Tibial nerve (tissue), 4 donors: ENCODE results near the gene ABR. TPM values are rescaled to one million over a fixed set of nuclear protein-coding genes. Genes with fewer than 3 reads are reported as not detected.

Experiments
- DNase-seq, 2 donors: peaks; one replicate each; pipeline ENCODE4 v3.0.0-alpha.2; 2019; ENCODE audit warnings: low spot score in 2 of 2
- H3K27ac ChIP-seq, 4 donors: fragments of 200-600 bp; sonication (generic) in 3 of 4; one replicate each; pipeline ENCODE4 v1.5.1; 2017 to 2019; ENCODE audit warnings: mild to moderate bottlenecking in 1 of 4
- H3K27me3 ChIP-seq, 2 donors: fragments of 200-600 bp; sonication (generic) in 1 of 2; one replicate each; pipeline versions ENCODE4 v1.5.1 to v1.6.0; 2017 to 2019
- H3K36me3 ChIP-seq, 3 donors: fragments of 200-600 bp; sonication (generic); one replicate each; pipeline ENCODE4 v1.5.1; 2018 to 2019
- H3K4me1 ChIP-seq, 4 donors: fragments of 200-600 bp; sonication (generic) in 3 of 4; one replicate each; pipeline ENCODE4 v1.5.1; 2017 to 2019
- H3K4me3 ChIP-seq, 4 donors: fragments of 200-600 bp; sonication (generic) in 3 of 4; one replicate each; pipeline ENCODE4 v1.5.1; 2017 to 2019; ENCODE audit warnings: mild to moderate bottlenecking in 1 of 4, moderate library complexity in 1 of 4
- H3K9me3 ChIP-seq, 4 donors: fragments of 200-600 bp; sonication (generic) in 3 of 4; one replicate each; pipeline ENCODE4 v1.5.1; 2017 to 2019
- EP300 ChIP-seq, 2 donors: sonication (generic); formaldehyde crosslinking; IDR thresholded peaks; one replicate each; pipeline ENCODE4 v1.6.1; 2017; ENCODE audit warnings: antibody characterized with exemption in 2 of 2, mild to moderate bottlenecking in 1 of 2
- POLR2A ChIP-seq, 2 donors: fragments of 450-650 bp; IDR thresholded peaks; one replicate each; pipeline ENCODE4 v1.6.1; 2017; ENCODE audit warnings: antibody characterized with exemption in 2 of 2, mild to moderate bottlenecking in 2 of 2, moderate library complexity in 2 of 2
- WGBS, 2 donors: methylation state at CpG; one replicate each; pipeline ENCODE4 v1.1.5; 2018; 5-methylcytosine and 5-hydroxymethylcytosine counted together
- total RNA-seq, 4 donors: library from RNA; depleted of rRNA; stranded (reverse); fragments of >200 nt; gene quantifications; one replicate each; pipeline ENCODE4 v1.1.0, GENCODE V29; 2016
- TF ChIP-seq, protein P1 (sequence below), 5 experiments: fragments of 200-600 bp in 3 of 5; fragments of 450-650 bp in 2 of 5; sonication (generic) in 3 of 5; IDR thresholded peaks; one replicate each; pipeline ENCODE4 v1.5.1; 2016 to 2019; ENCODE audit warnings: antibody characterized with exemption in 5 of 5, mild to moderate bottlenecking in 3 of 5, moderate library complexity in 2 of 5

Gene ABR
- total RNA-seq, 4 donors from 2014 or later, result 88.8 to 193 (median 133) TPM

DNA sequence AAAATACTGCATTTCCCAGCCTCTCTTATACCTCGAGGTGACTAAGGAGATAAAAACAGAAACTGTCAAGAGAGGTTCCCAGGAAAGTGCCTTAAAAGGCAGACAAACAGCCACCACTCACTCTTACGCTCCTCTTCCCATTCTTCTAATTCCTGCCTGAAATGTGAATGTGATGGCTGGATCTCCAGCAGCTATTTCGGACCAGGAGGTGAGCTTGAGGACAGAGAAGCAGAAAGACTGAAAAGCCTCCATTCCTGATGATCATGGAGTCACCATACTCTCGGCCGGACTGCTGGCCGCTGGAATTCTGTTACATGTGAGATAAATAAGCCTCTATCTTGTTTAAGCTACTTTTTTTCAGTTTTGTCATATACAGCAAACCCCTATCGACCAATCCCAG lies 41.4 kb upstream of the ABR start:
- WGBS, 2 donors, result 74 to 80% methylated on average over 7 of the region's 7 CpGs
- Histone ChIP-seq H3K36me3 (no peaks in the 10 kb centered on the region), H3K27ac (no peak overlapping the region), H3K27me3 (peaks cover 0 to 19% of the 10 kb centered on the region in 2 donors), H3K4me1 (no peaks in the 10 kb centered on the region), H3K9me3 (peaks cover 0 to 7% (median 0%) of the 10 kb centered on the region in 4 donors), H3K4me3 (no peak overlapping the region)
- no peak for DNase-seq
- TF ChIP-seq, protein P1, sequence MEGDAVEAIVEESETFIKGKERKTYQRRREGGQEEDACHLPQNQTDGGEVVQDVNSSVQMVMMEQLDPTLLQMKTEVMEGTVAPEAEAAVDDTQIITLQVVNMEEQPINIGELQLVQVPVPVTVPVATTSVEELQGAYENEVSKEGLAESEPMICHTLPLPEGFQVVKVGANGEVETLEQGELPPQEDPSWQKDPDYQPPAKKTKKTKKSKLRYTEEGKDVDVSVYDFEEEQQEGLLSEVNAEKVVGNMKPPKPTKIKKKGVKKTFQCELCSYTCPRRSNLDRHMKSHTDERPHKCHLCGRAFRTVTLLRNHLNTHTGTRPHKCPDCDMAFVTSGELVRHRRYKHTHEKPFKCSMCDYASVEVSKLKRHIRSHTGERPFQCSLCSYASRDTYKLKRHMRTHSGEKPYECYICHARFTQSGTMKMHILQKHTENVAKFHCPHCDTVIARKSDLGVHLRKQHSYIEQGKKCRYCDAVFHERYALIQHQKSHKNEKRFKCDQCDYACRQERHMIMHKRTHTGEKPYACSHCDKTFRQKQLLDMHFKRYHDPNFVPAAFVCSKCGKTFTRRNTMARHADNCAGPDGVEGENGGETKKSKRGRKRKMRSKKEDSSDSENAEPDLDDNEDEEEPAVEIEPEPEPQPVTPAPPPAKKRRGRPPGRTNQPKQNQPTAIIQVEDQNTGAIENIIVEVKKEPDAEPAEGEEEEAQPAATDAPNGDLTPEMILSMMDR (IDR thresholded peaks at IDR 0.05), result no peak
- TF ChIP-seq POLR2A (IDR thresholded peaks at IDR 0.05) (no peak), EP300 (IDR thresholded peaks at IDR 0.05) (no peak)

DNA sequence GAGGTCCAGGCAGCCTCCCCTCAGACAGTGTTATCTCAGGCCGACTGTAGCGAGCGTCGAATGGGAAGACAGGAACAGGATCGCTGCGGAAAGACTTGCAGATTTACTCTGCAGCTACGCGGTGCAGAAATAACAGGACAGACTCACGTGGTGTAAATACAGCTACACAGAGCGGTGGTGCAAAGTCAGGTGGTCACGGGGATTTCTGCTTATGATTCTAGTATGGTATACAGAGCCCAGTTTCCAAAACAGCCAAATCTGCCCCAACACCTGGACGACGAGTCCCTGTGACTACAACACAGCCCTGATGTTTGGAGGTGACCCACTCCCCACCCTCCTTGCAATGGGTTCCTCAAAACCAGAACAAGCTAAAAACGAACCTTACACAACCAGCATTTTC lies 40.6 kb upstream of the ABR start:
- Histone ChIP-seq H3K4me1 (no peaks in the 10 kb centered on the region), H3K27ac (no peak overlapping the region), H3K4me3 (no peak overlapping the region), H3K9me3 (peaks cover 0 to 7% (median 0%) of the 10 kb centered on the region in 4 donors), H3K27me3 (peaks cover 0 to 17% of the 10 kb centered on the region in 2 donors), H3K36me3 (no peaks in the 10 kb centered on the region)
- WGBS, 2 donors, result 75 to 81% methylated on average over 14 of the region's 14 CpGs
- TF ChIP-seq POLR2A (IDR thresholded peaks at IDR 0.05), result no peak
- no peak for DNase-seq

DNA sequence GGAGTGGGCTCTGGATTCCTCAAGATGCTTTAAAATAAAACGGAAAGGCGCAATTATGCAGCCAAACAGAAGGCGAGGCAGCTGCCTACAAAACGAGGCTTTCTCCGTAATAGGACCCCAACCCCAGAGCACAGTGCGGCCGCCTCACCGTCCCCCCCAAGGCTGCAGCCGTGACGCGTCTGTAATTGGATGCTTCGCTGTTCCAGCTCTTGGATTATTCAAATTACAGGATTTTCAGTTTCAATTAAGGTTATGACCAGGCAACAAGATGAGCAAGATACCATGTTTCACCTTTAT lies 37.3 kb upstream of the ABR start:
- WGBS, 2 donors, result 59 to 67% methylated on average over 12 of the region's 12 CpGs
- TF ChIP-seq POLR2A (IDR thresholded peaks at IDR 0.05), result no peak
- TF ChIP-seq EP300 (IDR thresholded peaks at IDR 0.05), result no peak
- TF ChIP-seq, protein P1 (IDR thresholded peaks at IDR 0.05), result no peak
- H3K9me3 ChIP-seq, result peaks cover 0 to 7% (median 0%) of the 10 kb centered on the region in 4 donors

DNA sequence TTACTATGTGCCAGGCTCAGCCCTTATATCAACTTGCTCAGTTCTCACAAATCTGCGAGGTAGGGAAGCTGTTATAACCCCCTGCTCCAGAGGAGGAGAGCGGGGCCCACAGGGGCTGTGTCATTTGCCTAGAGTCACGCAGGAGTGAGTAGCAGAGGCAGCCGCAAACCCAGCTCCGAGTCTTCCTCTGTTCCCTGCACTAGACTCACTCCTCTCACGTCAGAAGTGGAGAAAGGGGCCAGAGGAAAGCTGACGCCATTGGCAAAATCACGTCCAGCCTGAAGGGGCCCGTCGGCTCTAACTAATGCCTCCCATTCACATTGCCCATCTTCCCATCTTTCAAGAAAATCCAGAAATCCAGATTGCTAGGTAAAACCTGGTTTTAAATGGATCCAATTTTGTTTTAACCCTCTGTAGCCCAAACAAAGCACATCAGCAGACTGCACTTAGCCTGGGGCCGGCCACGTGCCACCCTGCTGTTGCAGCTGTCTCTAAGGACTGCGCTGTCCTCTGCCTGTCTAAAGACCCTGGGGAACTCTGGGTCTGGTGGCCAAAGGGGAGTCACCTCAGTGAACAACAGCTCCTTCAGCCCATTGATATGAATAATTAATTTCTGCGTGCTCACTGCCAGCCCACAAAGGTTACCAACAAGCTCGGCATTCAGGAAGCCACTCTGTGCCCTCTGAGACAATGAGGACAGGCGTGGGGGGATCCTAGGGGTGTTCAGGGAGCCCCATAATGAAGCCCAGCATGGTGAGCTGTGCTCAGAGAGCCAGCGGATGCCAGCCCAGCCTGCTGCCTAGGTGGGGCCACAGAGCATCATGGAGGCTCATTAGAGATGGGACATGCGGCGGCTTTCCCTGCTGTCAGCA lies 36.7 kb upstream of the ABR start:
- DNase-seq, result no peak
- Histone ChIP-seq H3K4me3 (no peak overlapping the region), H3K27me3 (peaks cover 0 to 24% of the 10 kb centered on the region in 2 donors)

More for the DNA sequence above, 37.3 kb upstream of the ABR start:
- Histone ChIP-seq H3K36me3 (no peaks in the 10 kb centered on the region), H3K27ac (no peak overlapping the region), H3K4me3 (no peak overlapping the region), H3K4me1 (peaks cover 0 to 6% (median 0%) of the 10 kb centered on the region in 4 donors), H3K27me3 (peaks cover 0 to 21% of the 10 kb centered on the region in 2 donors)
- no peak for DNase-seq

DNA sequence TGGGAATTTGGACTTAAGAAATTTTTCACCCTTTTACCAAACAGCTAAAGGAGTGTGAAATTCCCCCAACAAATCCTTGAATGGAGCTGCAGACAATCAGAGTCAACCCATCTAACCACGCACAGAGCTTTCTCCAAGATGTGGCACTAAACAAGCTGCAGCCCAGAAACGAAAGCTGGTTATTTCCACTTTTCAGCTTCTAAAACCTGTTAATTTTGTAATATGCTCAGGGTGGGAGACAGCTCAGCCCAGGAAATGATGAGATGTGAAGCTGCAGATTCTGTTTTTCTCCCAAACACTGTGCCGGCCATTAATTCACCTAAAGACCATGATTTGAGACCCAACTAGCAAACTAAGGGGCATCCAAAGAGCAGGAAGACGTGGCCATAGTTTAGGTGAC lies 33.2 kb upstream of the ABR start:
- no peak overlapping the region for H3K27ac ChIP-seq
- no peak overlapping the region for H3K4me3 ChIP-seq
- H3K4me1 ChIP-seq, result peaks cover 0 to 6% (median 0%) of the 10 kb centered on the region in 4 donors
- TF ChIP-seq EP300 (IDR thresholded peaks at IDR 0.05), result no peak
- TF ChIP-seq, protein P1 (IDR thresholded peaks at IDR 0.05), result no peak
- no peak for TF ChIP-seq POLR2A (IDR thresholded peaks at IDR 0.05)
- 55 to 56% methylated on average over 4 of the region's 4 CpGs for WGBS, 2 donors
- H3K36me3 ChIP-seq, result no peaks in the 10 kb centered on the region
- no peaks in the 10 kb centered on the region for H3K9me3 ChIP-seq
- no peak for DNase-seq
- H3K27me3 ChIP-seq, result peaks cover 0 to 24% of the 10 kb centered on the region in 2 donors

More for the DNA sequence above, 36.7 kb upstream of the ABR start:
- Histone ChIP-seq H3K27ac (no peak overlapping the region), H3K36me3 (no peaks in the 10 kb centered on the region), H3K4me1 (peaks cover 0 to 6% (median 0%) of the 10 kb centered on the region in 4 donors), H3K9me3 (peaks cover 0 to 5% (median 0%) of the 10 kb centered on the region in 4 donors)
- 51 to 55% methylated on average over 19 of the region's 19 CpGs for WGBS, 2 donors
- TF ChIP-seq, protein P1 (IDR thresholded peaks at IDR 0.05), result no peak
- TF ChIP-seq POLR2A (IDR thresholded peaks at IDR 0.05) (no peak), EP300 (IDR thresholded peaks at IDR 0.05) (no peak)
